HG03196 (cell line): ENCODE data around the gene TAS2R14.

ENCODE experiments used
- ATAC-seq: cut with Tn5 transposase; IDR thresholded peaks from one replicate; pipeline ENCODE4 v1.9.1; 2021; ENCODE audit not compliant: unreplicated experiment

Gene TAS2R14

GRCh38 chr12:10909462-10909861 is 29.6 kb downstream of the TAS2R14 start, which contains the start of gene TAS2R13:
Gene TAS2R13, minus strand, starts transcription at chr12:10909562. Its CDS starts 264 bp downstream, at chr12:10909298.
- no peak for ATAC-seq

- ATAC-seq = no peak
Observed at GRCh38 chr12:10904686-10905085, 34.4 kb downstream of the TAS2R14 start.

GRCh38 chr12:10901427-10901826 is 37.6 kb downstream of the TAS2R14 start:
- no peak for ATAC-seq

- ATAC-seq = no peak
Observed at GRCh38 chr12:10900972-10901371, 38.1 kb downstream of the TAS2R14 start.

GRCh38 chr12:10900530-10900929 is 38.5 kb downstream of the TAS2R14 start:
- no peak for ATAC-seq

GRCh38 chr12:10896854-10897253 is 42.2 kb downstream of the TAS2R14 start:
- no peak for ATAC-seq

- ATAC-seq = no peak
Observed at GRCh38 chr12:10891937-10892336, 47.1 kb downstream of the TAS2R14 start.

GRCh38 chr12:10889226-10889625 is 49.8 kb downstream of the TAS2R14 start:
- no peak for ATAC-seq
